Measurements from ENCODE around the gene FEZ2.

DNA sequence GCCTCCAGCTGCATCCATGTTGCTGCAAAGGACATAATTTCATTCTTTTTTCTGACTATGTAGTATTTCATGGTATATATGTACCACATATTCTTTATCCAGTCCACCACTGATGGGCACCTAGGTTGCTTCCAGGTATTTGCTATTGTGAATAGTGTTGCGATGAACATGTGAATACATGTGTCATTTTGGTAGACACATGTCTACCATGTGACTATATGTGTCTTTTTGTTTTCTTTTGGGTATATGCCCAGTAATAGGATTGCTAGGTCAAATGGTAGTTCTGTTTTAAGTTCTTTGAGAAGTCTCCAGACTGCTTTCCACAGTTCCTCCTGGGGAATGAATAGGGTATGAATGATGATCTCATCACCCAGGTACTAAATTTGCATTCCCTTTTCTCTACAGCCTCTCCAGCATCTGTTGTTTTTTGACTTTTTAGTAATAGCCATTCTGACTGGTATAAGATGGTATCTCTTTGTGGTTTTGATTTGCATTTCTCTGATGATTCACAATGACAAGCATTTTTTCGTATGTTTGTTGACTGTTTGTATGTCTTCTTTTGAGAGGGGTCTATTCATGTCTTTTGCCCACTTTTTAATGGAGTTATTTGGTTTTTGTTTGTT lies 35.6 kb upstream of the FEZ2 start:
- TF ChIP-seq POLR2A (IDR thresholded peaks at IDR 0.05; ENCODE audit: low read length) (no peak), GATA1 (IDR thresholded peaks at IDR 0.05; ENCODE audit: low read depth, low read length) (no peak)
